IMR-90 (cell line): Measurements from ENCODE around the gene TF. TPM values are rescaled to one million over a fixed set of nuclear protein-coding genes. Genes with fewer than 3 reads are reported as not detected.

Experiments
- ATAC-seq: fragments of 200-7000 bp; cut with Tn5 transposase; 2 replicates; pipeline ENCODE4 v1.9.1; 2020; ENCODE audit warnings: low read depth, mild to moderate bottlenecking, moderate library complexity
- BruUV-seq: library from RNA; stranded (reverse); fragments of 400-500 nt; replicated peaks from 2 replicates; lab custom pipeline; 2021; lab: Mats Ljungman, UMichigan
- CTCF ChIA-PET: fragments of 300-600 bp; formaldehyde crosslinking; extraction: SDS; loops from one replicate; lab custom pipeline; 2021; ENCODE audit warnings: antibody characterized with exemption; lab: Yijun Ruan, JAX
- POLR2A ChIA-PET: fragments of 300-600 bp; sonication (Branson Sonifier 250); formaldehyde crosslinking; loops from one replicate; lab custom pipeline; 2022; ENCODE audit warnings: antibody characterized with exemption; ENCODE audit not compliant: unreplicated experiment; lab: Charles Lee
- DNase-seq: peaks from one replicate; pipeline ENCODE4 v3.0.0; 2013
- H2AFZ ChIP-seq: replicated peaks from 2 replicates; pipeline ENCODE3; 2013; ENCODE audit warnings: low read length, mild to moderate bottlenecking; ENCODE audit not compliant: poor library complexity
- H2AK5ac ChIP-seq: 2 replicates; pipeline ENCODE4 v1.6.1; 2013; ENCODE audit warnings: low read depth, low read length, inconsistent platforms
- H2AK9ac ChIP-seq: replicated peaks from 2 replicates; pipeline ENCODE3; 2013; ENCODE audit warnings: mild to moderate bottlenecking, low read depth, low read length, moderate library complexity; ENCODE audit not compliant: poor library complexity
- H2BK120ac ChIP-seq: 2 replicates; pipeline ENCODE4 v1.6.1; 2013; ENCODE audit warnings: low read depth, low read length, inconsistent platforms
- H2BK15ac ChIP-seq: 3 replicates; pipeline ENCODE4 v1.6.1; 2013; ENCODE audit warnings: low read depth, low read length, inconsistent platforms
- H2BK20ac ChIP-seq: 2 replicates; pipeline ENCODE4 v1.6.1; 2013; ENCODE audit warnings: low read depth, mild to moderate bottlenecking, inconsistent platforms, low read length, moderate library complexity
- H2BK5ac ChIP-seq: 2 replicates; pipeline ENCODE4 v1.6.1; 2013; ENCODE audit warnings: mild to moderate bottlenecking, low read depth, low read length, inconsistent platforms; ENCODE audit not compliant: poor library complexity, severe bottlenecking
- H3K14ac ChIP-seq: replicated peaks from 2 replicates; pipeline ENCODE4 v1.6.1; 2013; ENCODE audit warnings: low read depth, low read length, inconsistent platforms
- H3K18ac ChIP-seq: 2 replicates; pipeline ENCODE4 v1.6.1; 2013; ENCODE audit warnings: low read depth, low read length, control low read depth
- H3K23ac ChIP-seq: 2 replicates; pipeline ENCODE4 v1.6.1; 2013; ENCODE audit warnings: low read depth, low read length, inconsistent platforms
- H3K27ac ChIP-seq: 2 replicates; pipeline ENCODE4 v1.5.1; 2013; ENCODE audit warnings: mild to moderate bottlenecking, control low read depth, low read length; ENCODE audit not compliant: insufficient read depth
- H3K27me3 ChIP-seq: 2 replicates; pipeline ENCODE4 v1.6.1; 2013; ENCODE audit warnings: low read length; ENCODE audit not compliant: control insufficient read depth, insufficient read depth
- H3K36me3 ChIP-seq: 2 replicates; pipeline ENCODE4 v1.6.1; 2013; ENCODE audit warnings: low read length, mixed read lengths; ENCODE audit not compliant: control insufficient read depth, insufficient read depth
- H3K4ac ChIP-seq: 2 replicates; pipeline ENCODE4 v1.6.1; 2013; ENCODE audit warnings: low read depth, low read length, inconsistent platforms
- H3K4me1 ChIP-seq: 2 replicates; pipeline ENCODE4 v1.6.1; 2013; ENCODE audit warnings: low read length, mixed read lengths; ENCODE audit not compliant: control insufficient read depth, insufficient read depth
- H3K4me2 ChIP-seq: 2 replicates; pipeline ENCODE4 v1.6.1; 2013; ENCODE audit warnings: low read depth, mild to moderate bottlenecking, control low read depth, low read length, moderate library complexity
- H3K4me3 ChIP-seq: 2 replicates; pipeline ENCODE4 v1.5.1; 2013; ENCODE audit warnings: low read depth, mild to moderate bottlenecking, control low read depth, low read length, moderate library complexity; ENCODE audit not compliant: insufficient read depth
- H3K56ac ChIP-seq: 2 replicates; pipeline ENCODE4 v1.6.1; 2013; ENCODE audit warnings: low read length, inconsistent platforms; ENCODE audit not compliant: insufficient read depth; ENCODE audit errors: extremely low read depth
- H3K79me1 ChIP-seq, 2 experiments: 2 replicates each; pipeline ENCODE4 v1.6.1; 2013; ENCODE audit warnings: low read length in 2 of 2, inconsistent platforms in 1 of 2, low read depth in 1 of 2
- H3K9ac ChIP-seq: 2 replicates; pipeline ENCODE4 v1.6.1; 2013; ENCODE audit warnings: low read depth, low read length, control low read depth
- H3K9me1 ChIP-seq: 2 replicates; pipeline ENCODE4 v1.6.1; 2013; ENCODE audit warnings: low read length, inconsistent platforms; ENCODE audit not compliant: insufficient read depth
- H3K9me3 ChIP-seq: 2 replicates; pipeline ENCODE4 v1.6.1; 2013; ENCODE audit warnings: low read length; ENCODE audit not compliant: control insufficient read depth, insufficient read depth
- H4K20me1 ChIP-seq: 2 replicates; pipeline ENCODE4 v1.6.1; 2013; ENCODE audit warnings: low read length, inconsistent platforms; ENCODE audit not compliant: insufficient read depth
- H4K5ac ChIP-seq: 2 replicates; pipeline ENCODE4 v1.6.1; 2013; ENCODE audit warnings: mild to moderate bottlenecking, low read depth, low read length, control low read depth
- H4K8ac ChIP-seq, 2 experiments: 2 replicates each; pipeline ENCODE4 v1.6.1; 2013; ENCODE audit warnings: low read depth in 2 of 2, low read length in 2 of 2, control low read depth in 1 of 2, inconsistent platforms in 1 of 2
- H4K91ac ChIP-seq: 2 replicates; pipeline ENCODE4 v1.6.1; 2013; ENCODE audit warnings: low read depth, low read length, inconsistent platforms; ENCODE audit not compliant: insufficient read depth
- BHLHE40 ChIP-seq: fragments of 150-350 bp; IDR thresholded peaks from 2 replicates; pipeline ENCODE4 v1.6.1; 2016; ENCODE audit warnings: mild to moderate bottlenecking, low read depth, low read length
- CEBPB ChIP-seq: IDR thresholded peaks from 2 replicates; pipeline ENCODE4 v1.6.1; 2012; ENCODE audit warnings: low read depth, low read length, improper control_type of control experiment
- CHD1 ChIP-seq: IDR thresholded peaks from 2 replicates; pipeline ENCODE4 v1.6.1; 2012; ENCODE audit warnings: low read depth, low read length, improper control_type of control experiment
- FOS ChIP-seq: fragments of 150-350 bp; IDR thresholded peaks from 2 replicates; pipeline ENCODE4 v1.6.1; 2016; ENCODE audit warnings: low read depth, low read length
- MAFK ChIP-seq: IDR thresholded peaks from 2 replicates; pipeline ENCODE4 v1.6.1; 2012; ENCODE audit warnings: low read depth, low read length, improper control_type of control experiment
- MAZ ChIP-seq: IDR thresholded peaks from 2 replicates; pipeline ENCODE4 v1.6.1; 2012; ENCODE audit warnings: low read depth, mild to moderate bottlenecking, low read length, improper control_type of control experiment, moderate library complexity, borderline replicate concordance
- MXI1 ChIP-seq: IDR thresholded peaks from 2 replicates; pipeline ENCODE4 v1.6.1; 2012; ENCODE audit warnings: low read depth, mild to moderate bottlenecking, low read length, moderate library complexity, borderline replicate concordance
- NFE2L2 ChIP-seq: fragments of 150-350 bp; IDR thresholded peaks from 2 replicates; pipeline ENCODE4 v1.6.1; 2016; ENCODE audit warnings: low read depth, mild to moderate bottlenecking, low read length
- RAD21 ChIP-seq: IDR thresholded peaks from 2 replicates; pipeline ENCODE4 v1.6.1; 2012; ENCODE audit warnings: low read length, improper control_type of control experiment
- RCOR1 ChIP-seq: IDR thresholded peaks from 2 replicates; pipeline ENCODE4 v1.6.1; 2012; ENCODE audit warnings: mild to moderate bottlenecking, low read length, improper control_type of control experiment; ENCODE audit not compliant: insufficient replicate concordance
- RFX5 ChIP-seq: IDR thresholded peaks from 2 replicates; pipeline ENCODE4 v1.8.0; 2012; ENCODE audit warnings: low read depth, mild to moderate bottlenecking, low read length, moderate library complexity
- SMC3 ChIP-seq: fragments of 150-350 bp; IDR thresholded peaks from 2 replicates; pipeline ENCODE4 v1.6.1; 2016; ENCODE audit warnings: low read depth, mild to moderate bottlenecking, antibody characterized with exemption, low read length, moderate library complexity
- WGBS, 2 experiments: methylation state at CpG; one replicate each; pipeline versions ENCODE4 v1.1.5 to v1.1.7; 2013; ENCODE audit warnings: missing lambda C conversion rate in 2 of 2; ENCODE audit not compliant: insufficient read length in 1 of 2; ENCODE audit errors: extremely low coverage in 2 of 2; 5-methylcytosine and 5-hydroxymethylcytosine counted together
- dilution Hi-C: fragments of 300-500 bp; cut with HindIII; formaldehyde crosslinking; loops from one replicate; pipeline ENCODE4 v1.14.3; 2018; ENCODE audit warnings: low sequenced_read_pairs; ENCODE audit not compliant: unreplicated experiment
- in situ Hi-C: fragments of 300-500 bp; cut with MboI; formaldehyde crosslinking; loops from 3 replicates; pipeline ENCODE4 v1.14.3; 2019; ENCODE audit warnings: low sequenced_read_pairs, inconsistent platforms, mixed read lengths
- intact Hi-C: fragments of 100-400 bp; cut with micrococcal nuclease; formaldehyde crosslinking; loops from 2 replicates; pipeline ENCODE4 v1.10.0; 2022
- polyA plus RNA-seq, 3 experiments: library from polyadenylated mRNA; depleted of rRNA; stranded (reverse); fragments of >200 nt; gene quantifications; 2 replicates each; pipeline ENCODE4 v1.2.3, GENCODE V29; 2012; ENCODE audit warnings: low replicate concordance in 1 of 3
- total RNA-seq: library from RNA; depleted of rRNA; stranded (reverse); fragments of >200 nt; gene quantifications from 2 replicates; pipeline ENCODE4 v1.2.3, GENCODE V29; 2012
- TF ChIP-seq, protein P1 (sequence below): fragments of 150-350 bp; IDR thresholded peaks from 2 replicates; pipeline ENCODE4 v1.6.1; 2016; ENCODE audit warnings: low read depth, mild to moderate bottlenecking, low read length, moderate library complexity, borderline replicate concordance
- TF ChIP-seq, protein P2 (sequence below): conservative IDR thresholded peaks from 2 replicates; pipeline ENCODE4 v1.5.1; 2012; ENCODE audit warnings: mild to moderate bottlenecking, low read depth, low read length, improper control_type of control experiment

The TF gene
- total and polyA plus RNA-seq, 2 of the 4 experiments (the other 2 are of a cell fraction), result 0.07 TPM; not detected in 1

DNA sequence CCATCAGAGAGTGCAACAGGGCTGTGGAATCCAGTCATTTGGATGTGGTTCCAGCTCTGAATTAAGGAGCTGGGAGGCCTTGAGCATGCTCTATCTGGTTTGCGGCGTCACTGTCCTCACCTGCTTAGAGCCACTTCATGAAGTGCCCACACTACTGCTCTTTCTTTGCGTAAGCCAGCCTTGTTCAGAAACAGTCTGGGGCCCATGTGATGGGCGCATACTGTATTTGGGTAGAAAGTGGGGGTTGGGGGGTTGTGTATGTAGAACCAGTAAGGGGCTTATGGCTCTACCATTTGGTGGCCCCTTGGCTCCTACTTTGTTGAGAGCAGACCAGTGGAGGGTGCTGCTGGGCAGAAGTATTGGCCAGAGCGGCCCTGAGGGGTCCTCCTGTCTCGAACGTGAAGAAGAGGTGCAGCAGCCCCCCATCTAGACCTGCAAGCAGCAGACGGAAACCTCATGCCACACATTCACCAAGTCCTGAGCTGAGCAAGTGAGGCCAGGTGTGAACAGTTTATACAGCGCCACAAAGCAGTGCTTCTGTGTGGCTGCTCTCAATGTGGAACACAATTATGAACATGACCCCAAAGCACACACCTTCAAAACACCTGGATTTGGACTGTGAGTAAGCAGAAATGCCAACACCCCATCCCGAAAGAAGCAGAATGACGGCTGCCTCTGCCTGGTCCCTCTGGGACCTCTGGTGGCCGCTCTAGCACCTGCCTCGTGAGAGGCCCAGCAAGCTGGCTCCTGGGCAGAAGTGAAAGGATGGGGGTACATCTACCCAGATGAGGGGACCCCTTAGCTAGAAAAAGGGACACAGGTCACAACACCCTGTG is 86.0 kb downstream of the TF start:
- Histone ChIP-seq H2AK9ac (no peak overlapping the region), H3K18ac (no peak overlapping the region), H3K4me1 (no peaks in the 10 kb centered on the region), H3K9me3 (no peaks in the 10 kb centered on the region), H3K4me2 (no peak overlapping the region), H2AK5ac (no peak overlapping the region), H3K27ac (no peak overlapping the region), H3K9me1 (no peaks in the 10 kb centered on the region), H2AFZ (no peak overlapping the region), H2BK5ac (no peak overlapping the region), H3K9ac (no peak overlapping the region), H4K8ac (no peak overlapping the region), H2BK20ac (no peak overlapping the region), H3K56ac (no peak overlapping the region), H4K91ac (no peak overlapping the region), H2BK120ac (no peak overlapping the region), H3K4me3 (no peak overlapping the region), H3K36me3 (no peaks in the 10 kb centered on the region), H2BK15ac (no peak overlapping the region), H3K14ac (no peak overlapping the region), H4K20me1 (no peaks in the 10 kb centered on the region), H3K27me3 (peaks cover 8% of the 10 kb centered on the region), H3K4ac (no peak overlapping the region), H3K23ac (no peak overlapping the region), H4K5ac (no peak overlapping the region), H3K79me1 (no peaks in the 10 kb centered on the region)
- intact Hi-C loops (no loop called here), in situ Hi-C loops (no loop called here), dilution Hi-C loops (no loop called here)
- BruUV-seq, result no TSS peak
- ChIA-PET CTCF (interaction anchor here (1.4 kb wide), 1 partner anchor 10 kb away, joined by 3 read pairs; no protein-coding TSS in a partner anchor), POLR2A (no interaction called here)
- no peak for DNase-seq
- WGBS, 2 experiments, result 52% methylated on average over 5 of the region's 13 CpGs; no CpG with 5 or more reads in 1 of the 2 experiments
- ATAC-seq, result no peak
- TF ChIP-seq NFE2L2, result no peak
- no peak for TF ChIP-seq RFX5
- TF ChIP-seq FOS, result no peak
- TF ChIP-seq SMC3, result no peak
- TF ChIP-seq MAFK, result no peak
- no peak for TF ChIP-seq CEBPB
- TF ChIP-seq CHD1, result no peak
- no peak for TF ChIP-seq RAD21
- TF ChIP-seq BHLHE40, result no peak
- TF ChIP-seq MAZ, result no peak
- TF ChIP-seq, protein P1, sequence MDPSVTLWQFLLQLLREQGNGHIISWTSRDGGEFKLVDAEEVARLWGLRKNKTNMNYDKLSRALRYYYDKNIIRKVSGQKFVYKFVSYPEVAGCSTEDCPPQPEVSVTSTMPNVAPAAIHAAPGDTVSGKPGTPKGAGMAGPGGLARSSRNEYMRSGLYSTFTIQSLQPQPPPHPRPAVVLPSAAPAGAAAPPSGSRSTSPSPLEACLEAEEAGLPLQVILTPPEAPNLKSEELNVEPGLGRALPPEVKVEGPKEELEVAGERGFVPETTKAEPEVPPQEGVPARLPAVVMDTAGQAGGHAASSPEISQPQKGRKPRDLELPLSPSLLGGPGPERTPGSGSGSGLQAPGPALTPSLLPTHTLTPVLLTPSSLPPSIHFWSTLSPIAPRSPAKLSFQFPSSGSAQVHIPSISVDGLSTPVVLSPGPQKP, result no peak
- TF ChIP-seq, protein P2, sequence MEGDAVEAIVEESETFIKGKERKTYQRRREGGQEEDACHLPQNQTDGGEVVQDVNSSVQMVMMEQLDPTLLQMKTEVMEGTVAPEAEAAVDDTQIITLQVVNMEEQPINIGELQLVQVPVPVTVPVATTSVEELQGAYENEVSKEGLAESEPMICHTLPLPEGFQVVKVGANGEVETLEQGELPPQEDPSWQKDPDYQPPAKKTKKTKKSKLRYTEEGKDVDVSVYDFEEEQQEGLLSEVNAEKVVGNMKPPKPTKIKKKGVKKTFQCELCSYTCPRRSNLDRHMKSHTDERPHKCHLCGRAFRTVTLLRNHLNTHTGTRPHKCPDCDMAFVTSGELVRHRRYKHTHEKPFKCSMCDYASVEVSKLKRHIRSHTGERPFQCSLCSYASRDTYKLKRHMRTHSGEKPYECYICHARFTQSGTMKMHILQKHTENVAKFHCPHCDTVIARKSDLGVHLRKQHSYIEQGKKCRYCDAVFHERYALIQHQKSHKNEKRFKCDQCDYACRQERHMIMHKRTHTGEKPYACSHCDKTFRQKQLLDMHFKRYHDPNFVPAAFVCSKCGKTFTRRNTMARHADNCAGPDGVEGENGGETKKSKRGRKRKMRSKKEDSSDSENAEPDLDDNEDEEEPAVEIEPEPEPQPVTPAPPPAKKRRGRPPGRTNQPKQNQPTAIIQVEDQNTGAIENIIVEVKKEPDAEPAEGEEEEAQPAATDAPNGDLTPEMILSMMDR, result no peak
- TF ChIP-seq RCOR1, result no peak
- no peak for TF ChIP-seq MXI1
